Measurements from ENCODE around the gene ALAS1.

ALAS1 gene

DNA sequence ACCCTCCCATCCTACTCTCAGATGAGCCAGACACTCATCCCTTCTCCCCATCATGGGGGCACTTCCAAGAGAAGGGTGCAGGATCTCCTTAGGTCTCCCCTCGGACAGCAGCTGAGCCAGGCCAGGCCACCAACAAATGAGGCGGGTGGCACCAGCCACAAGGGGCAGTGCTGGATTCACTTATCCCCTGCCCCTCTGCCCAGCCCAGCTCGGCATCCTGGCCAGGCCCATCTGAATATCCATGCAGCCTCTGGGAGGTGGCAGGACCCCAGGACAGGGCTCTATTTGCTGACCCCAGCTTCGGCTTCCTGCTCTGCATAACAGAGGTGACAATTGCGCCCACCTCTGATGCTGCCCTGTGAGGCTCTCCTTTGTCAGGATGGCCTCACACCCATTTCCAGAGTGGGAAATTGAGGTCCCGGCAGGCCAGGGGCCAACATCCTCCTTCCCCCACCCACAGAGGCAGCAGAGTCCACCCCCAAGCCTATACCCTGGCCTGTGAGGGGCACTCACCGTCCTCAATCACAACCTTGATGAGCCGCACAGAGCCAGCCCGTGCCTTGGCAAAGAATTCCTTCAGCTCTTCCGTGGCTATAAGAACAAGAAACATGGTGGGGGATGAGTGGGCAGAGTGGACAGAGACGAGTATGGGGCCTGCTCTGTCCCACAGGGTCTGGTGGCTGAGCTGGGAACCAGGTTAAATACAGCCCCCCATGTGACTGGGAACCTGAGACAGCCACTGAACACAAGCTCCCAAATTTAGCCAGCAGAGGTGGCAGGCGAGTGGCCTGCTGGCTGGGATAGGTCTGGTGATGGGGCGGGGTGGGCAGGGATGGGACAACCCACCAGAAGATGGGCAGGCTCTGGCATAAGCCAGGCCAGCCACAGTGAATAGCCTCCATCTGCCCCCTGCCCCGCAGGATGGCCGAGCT lies 36.8 kb downstream of the ALAS1 start:
- DNase-seq (ENCODE audit: low read depth): no peak

GRCh38 chr3:52236424-52236886 lies 38.5 kb downstream of the ALAS1 start:
- no peak for DNase-seq (ENCODE audit: low read depth)

DNA sequence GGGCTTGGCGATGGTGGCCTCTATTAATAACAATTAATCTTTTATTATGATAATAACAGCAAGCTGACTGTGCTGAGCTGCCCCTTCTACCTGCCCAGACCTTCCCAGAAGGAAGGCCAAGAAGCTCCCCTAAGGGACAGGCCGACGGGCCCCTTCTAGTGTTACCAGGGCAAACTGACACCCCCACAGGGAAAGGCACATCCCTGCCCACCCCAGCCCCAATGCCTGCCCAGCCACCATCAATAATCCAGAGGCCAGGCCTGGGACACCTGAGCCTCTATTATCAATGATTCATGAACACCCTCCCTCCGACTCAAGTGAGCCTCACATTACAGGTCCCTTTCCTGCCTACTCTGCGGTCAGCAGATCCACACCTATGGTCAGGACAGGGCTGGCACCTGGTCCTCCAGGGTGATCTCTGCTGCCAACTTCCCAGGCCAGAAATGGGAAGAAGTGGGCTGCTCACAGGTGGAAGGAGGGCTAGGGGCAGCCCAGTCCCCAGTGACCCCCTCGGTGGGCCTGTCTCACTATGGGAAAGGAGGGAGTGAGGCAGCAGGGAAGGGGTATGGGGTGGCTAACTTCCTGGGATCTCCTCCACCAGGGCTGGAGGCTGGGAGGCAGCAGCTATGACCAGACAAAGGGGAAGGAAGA lies 39.2 kb downstream of the ALAS1 start:
- no peak for DNase-seq (ENCODE audit: low read depth)

- DNase-seq (ENCODE audit: low read depth): peak; percentile 80
Observed at GRCh38 chr3:52237657-52238172, 39.8 kb downstream of the ALAS1 start.

DNA sequence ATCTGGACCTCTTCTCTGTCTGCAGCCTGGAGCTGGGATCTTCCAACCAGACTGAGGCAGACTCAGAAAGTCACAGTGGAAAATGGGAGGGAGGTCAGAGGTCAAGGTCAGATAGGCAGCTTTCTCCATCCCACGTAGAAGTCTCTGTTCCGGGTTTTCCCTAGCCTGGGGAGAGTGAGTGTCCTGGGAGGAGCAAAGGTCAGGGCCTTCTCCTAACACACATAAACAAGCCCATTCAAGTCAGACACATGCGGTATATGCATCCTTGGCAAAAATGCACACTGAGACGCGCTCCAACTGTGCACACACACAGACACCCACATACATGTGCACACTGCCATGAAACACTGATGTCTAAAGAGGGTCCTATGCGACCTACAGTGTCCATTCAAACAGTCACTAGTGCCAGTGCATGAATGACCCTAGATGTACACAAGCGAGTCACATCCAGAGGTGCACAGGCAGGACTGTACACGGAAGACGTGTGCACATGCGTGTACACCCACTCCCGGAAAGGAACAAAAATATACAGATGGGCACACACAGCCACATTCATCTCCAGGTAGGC lies 40.3 kb downstream of the ALAS1 start:
- no peak for DNase-seq (ENCODE audit: low read depth)

DNA sequence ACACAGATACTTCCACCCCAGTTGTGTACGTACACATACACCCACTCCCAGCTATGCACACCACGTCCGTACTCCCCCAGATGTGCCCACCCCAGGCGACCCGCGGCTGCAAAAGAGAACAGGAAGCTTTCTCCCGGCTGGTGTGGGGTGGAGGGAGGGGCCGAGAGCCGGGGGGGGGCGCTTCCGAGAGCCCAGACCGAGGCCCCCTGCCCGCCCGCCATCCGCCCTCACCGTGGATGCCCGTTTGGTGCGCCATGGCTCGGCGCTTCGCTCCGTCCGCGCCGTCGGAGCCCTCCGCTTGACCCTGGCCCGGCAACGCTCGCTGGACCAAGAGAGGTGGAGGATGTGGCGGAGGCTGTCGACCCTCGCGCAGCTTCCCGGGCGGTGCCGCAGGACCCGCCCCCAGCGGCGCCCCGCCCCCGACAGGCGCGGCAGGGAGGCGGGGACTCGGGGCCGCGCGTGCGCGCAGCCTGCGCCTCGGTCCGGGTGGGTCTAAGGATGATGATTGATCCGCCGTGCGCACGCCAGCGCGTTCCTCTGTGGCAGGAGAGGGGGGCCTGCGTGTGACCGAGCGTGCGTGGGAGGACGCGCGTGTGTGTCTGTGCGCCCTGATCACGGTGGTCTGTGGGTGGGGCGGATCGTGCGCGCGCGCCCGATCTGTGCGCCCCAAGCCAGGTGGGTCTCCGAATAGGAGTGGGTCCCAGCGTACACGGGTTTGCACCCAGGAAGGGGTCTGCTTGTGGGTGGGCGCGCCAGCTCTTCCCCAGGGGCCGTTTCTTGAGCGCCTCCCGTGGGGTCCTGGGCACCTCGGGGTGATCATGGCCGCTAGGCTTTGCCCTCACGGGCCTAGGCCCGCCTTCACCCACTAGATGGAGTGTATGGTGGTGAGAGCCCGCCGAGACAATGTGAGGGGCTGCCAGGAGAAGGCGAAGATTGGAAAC lies 41.1 kb downstream of the ALAS1 start, which contains the start of gene TWF2:
Gene TWF2, minus strand, starts transcription at position 398 of the 941 bp plus-strand sequence. Its CDS starts 142 bp downstream, at position 256.
- DNase-seq (ENCODE audit: low read depth): peak; percentile 64

- DNase-seq (ENCODE audit: low read depth): peak; percentile 99
Observed at GRCh38 chr3:52240059-52240885, 42.3 kb downstream of the ALAS1 start.

DNA sequence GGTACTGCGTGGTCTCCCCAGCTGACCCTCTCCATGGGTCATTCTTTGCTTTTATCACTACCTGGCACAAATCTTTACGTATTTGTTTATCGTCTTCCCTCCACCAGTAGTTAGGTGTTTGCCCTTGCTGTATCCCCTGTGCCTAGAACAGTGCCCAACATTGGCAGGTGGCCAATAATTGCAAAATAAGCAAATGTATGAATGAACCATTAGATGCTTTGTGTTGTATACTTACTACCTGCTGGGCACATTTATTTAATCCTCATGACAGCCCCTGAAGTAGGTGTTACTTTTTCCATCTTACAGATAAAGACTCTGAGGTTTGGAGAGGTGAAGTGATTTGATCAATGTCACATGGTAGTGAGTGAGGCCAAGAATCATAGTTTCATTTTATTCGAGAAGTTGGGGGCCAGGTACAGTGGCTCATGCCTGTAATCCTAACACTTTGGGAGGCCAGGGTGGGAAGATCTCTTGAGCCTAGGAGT lies 43.0 kb downstream of the ALAS1 start:
- no peak for DNase-seq (ENCODE audit: low read depth)

DNA sequence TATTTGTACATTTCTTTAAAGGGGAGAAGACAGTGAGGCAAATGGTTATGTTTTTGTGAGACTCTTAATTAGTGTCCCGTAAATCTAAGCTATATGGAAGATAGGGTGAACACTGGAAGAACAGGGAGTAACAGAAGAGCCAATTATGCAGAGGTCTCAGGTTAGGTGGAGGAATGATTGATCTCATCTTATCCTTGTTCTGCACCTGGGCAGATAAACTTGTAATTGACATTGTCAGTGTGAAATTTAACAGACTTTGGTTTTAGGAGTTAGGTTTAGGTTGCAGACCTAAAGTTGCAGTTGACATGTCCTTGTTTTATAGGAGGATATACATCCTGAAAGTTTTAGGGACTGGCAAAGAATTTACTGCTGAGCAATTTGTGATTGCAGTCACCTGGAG lies 44.1 kb downstream of the ALAS1 start:
- DNase-seq (ENCODE audit: low read depth): no peak

GRCh38 chr3:52243791-52244628 lies 46.0 kb downstream of the ALAS1 start:
- DNase-seq (ENCODE audit: low read depth): no peak

DNA sequence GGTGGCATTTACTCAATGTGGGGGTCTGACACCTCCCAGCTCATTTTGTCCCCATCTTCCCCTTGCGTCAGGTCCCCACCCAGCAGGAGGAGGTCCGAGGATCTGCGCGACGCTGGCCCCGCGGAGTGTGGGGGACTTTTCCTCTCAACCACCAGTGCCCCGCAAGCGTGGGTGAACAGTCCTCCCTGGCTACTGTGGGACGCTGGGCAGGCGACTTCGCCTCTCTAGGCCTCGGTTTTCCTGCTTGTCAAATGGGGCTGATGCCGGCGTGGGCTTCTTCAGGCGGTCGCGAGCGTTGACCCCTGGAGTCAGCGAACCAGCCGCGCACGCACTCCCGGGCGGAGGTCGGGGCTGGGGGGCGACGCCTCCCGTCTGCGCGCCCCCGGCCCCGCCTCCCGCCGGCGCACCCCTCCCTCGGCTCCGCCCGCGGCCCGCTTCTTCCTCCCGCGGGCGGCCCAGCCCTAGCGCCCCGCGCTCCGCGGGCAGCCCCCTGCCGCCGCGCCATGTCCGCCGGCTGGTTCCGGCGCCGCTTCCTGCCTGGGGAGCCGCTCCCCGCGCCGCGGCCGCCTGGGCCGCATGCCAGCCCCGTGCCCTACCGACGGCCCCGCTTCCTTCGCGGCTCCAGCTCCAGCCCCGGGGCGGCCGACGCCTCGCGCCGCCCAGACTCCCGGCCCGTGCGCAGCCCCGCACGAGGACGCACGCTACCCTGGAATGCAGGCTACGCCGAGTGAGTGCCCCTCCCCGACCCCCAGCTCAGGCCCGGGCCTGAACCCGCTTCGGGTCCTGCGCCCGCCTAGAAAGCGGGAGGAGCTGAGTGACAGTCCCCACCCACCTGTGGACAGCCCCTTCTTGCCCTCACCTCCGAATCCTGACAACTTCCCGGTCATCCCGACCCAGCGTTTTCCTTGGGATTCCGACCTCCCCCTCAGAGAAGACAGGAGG lies 47.6 kb downstream of the ALAS1 start, which contains the start of gene PPM1M:
Gene PPM1M, plus strand, starts transcription at position 438 of the 942 bp plus-strand sequence. Its CDS starts 66 bp downstream, at position 504.
- DNase-seq (ENCODE audit: low read depth): no peak

GRCh38 chr3:52246264-52246620 lies 48.3 kb downstream of the ALAS1 start:
- DNase-seq (ENCODE audit: low read depth): no peak

DNA sequence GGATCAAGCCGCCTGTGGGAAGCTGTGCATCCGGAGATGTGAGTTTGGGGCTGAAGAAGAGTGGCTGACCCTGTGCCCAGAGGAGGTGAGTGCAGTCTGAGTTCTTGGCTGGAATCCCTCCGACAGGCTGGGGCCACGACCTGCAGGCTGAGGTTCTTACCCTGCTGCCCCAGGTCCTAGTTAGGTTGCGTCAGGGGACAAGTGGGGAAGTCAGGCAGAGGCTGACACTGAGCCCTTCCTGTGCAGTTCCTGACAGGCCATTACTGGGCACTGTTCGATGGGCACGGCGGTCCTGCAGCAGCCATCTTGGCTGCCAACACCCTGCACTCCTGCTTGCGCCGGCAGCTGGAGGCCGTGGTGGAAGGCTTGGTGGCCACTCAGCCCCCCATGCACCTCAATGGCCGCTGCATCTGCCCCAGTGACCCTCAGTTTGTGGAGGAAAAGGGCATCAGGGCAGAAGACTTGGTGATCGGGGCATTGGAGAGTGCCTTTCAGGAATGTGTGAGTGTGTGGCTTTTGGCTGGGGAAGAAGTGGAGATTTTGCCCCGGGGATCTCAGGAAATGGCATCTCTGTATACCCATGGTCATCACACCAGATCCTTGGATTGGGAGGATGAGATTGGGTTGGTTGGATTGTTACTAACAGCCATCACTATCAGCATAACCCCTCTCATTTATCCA lies 48.9 kb downstream of the ALAS1 start:
- no peak for DNase-seq (ENCODE audit: low read depth)

- DNase-seq (ENCODE audit: low read depth): no peak
Observed at GRCh38 chr3:52247409-52248164, 49.6 kb downstream of the ALAS1 start.

- DNase-seq (ENCODE audit: low read depth): no peak
Observed at GRCh38 chr3:52248165-52248541, 50.2 kb downstream of the ALAS1 start.

GRCh38 chr3:52248816-52249547 lies 51.0 kb downstream of the ALAS1 start:
- DNase-seq (ENCODE audit: low read depth): no peak

Measured in fibroblast of the conjunctiva (primary cell).